Measurements from ENCODE around the gene CDC42EP5. TPM values are rescaled to one million over a fixed set of nuclear protein-coding genes. Genes with fewer than 3 reads are reported as not detected.
"Not testable (repeated sequence)": the region's sequence is repeated elsewhere in the genome, so short reads cannot be mapped to it uniquely, and the experiment has no call there.

The CDC42EP5 gene
- total RNA-seq, 1 donor from 2014 or later: not detected

DNA sequence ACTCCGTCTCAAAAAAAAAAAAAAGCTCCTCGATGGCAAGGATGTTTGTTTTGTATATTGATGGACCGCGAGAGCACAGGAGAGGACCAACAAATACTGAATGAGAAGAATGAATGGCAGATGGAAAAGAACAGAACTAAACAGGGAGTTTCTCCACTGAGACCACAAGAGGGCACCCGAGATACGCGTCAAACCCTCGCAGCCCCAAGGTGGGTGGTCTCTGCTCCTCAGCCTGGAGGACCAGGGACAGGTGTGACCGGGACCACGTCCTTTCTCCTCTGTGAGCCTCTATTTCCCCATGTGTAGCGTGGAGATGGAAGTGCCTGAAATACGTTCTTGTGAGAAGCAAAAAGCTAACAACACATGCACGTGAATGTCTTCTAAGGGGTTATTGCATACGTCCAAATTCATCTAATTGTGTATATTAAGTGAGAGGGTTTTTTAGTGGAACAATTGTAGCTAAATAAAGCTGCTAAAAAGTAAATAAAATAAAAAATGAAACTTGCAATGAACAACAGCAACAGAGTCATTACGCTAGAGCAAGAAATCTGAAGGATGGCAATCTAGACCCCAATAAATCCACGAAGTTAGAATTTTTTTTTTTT lies 8.3 kb upstream of the CDC42EP5 start:
- Mint-ChIP-seq H3K36me3 (ENCODE audit: low read depth) (no peaks in the 10 kb centered on the region), H3K4me3 (no peak overlapping the region), H3K9me3 (no peaks in the 10 kb centered on the region), H3K27ac (no peak overlapping the region), H3K27me3 (ENCODE audit: insufficient read depth) (peaks cover 15% of the 10 kb centered on the region), H3K4me1 (ENCODE audit: low read depth) (peaks cover 14% of the 10 kb centered on the region)
- DNase-seq (ENCODE audit: low spot score): peak; percentile 29
- intact Hi-C loops (cut with micrococcal nuclease): loop anchor here (1.0 to 5.0 kb wide), 3 partner anchors 41 to 172 kb away; no protein-coding TSS in a partner anchor

DNA sequence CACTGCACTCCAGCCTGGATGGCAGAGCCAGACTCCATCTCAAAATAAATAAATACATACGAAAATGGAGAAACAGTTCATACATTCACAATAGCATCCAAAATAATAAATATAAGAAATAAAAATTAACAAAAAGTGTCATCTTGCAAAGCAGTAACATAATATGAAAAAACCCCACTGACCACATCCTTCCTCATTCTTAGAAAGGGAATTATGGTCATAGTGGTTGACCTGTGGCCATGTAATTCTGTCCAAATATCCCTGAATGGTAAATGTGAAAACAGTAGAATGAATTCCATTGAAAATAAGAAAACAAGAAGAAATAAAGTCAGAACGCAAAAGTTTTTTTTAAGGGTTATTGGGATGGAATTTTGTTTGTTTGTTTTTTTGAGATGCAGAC lies 7.0 kb upstream of the CDC42EP5 start:
- no peak for DNase-seq (ENCODE audit: low spot score)
- Mint-ChIP-seq H3K4me3 (no peak overlapping the region), H3K36me3 (ENCODE audit: low read depth) (no peaks in the 10 kb centered on the region), H3K27me3 (ENCODE audit: insufficient read depth) (peaks cover 12% of the 10 kb centered on the region), H3K4me1 (ENCODE audit: low read depth) (peaks cover 14% of the 10 kb centered on the region), H3K27ac (no peak overlapping the region), H3K9me3 (no peaks in the 10 kb centered on the region)
- intact Hi-C loops (cut with micrococcal nuclease): loop anchor here (5.0 kb wide), 1 partner anchor 42 kb away; no protein-coding TSS in a partner anchor

DNA sequence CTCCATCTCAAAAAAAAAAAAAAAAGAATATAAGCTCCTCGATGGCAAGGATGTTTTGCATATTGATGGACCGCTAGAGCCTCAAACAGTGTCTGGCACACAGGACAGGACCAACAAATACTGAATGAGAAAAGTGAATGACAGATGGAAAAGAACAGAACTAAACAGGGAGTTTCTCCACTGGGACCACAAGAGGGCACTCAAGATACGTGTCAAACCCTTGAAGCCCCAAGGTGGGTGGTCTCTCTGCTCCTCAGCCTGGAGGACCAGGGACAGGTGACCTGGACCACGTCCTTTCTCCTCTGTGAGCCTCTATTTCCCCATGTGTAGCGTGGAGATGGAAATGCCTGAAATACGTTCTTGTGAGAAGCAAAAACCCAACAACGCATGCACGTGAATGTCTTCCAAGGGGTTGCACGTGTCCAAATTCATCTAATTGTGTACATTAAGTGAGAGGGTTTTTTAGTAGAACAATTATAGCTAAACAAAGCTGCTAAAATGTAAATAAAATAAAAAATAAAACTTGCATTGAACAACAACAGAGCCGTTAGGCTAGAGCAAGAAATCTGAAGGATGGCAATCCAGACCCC lies 5.7 kb upstream of the CDC42EP5 start:
- Mint-ChIP-seq H3K4me1 (ENCODE audit: low read depth) (peaks cover 14% of the 10 kb centered on the region), H3K36me3 (ENCODE audit: low read depth) (no peaks in the 10 kb centered on the region), H3K4me3 (no peak overlapping the region), H3K9me3 (no peaks in the 10 kb centered on the region), H3K27me3 (ENCODE audit: insufficient read depth) (peaks cover 13% of the 10 kb centered on the region), H3K27ac (no peak overlapping the region)
- intact Hi-C loops (cut with micrococcal nuclease): loop anchor here (1.0 to 2.0 kb wide), 2 partner anchors 198 to 440 kb away; no protein-coding TSS in a partner anchor
- DNase-seq (ENCODE audit: low spot score): no peak

DNA sequence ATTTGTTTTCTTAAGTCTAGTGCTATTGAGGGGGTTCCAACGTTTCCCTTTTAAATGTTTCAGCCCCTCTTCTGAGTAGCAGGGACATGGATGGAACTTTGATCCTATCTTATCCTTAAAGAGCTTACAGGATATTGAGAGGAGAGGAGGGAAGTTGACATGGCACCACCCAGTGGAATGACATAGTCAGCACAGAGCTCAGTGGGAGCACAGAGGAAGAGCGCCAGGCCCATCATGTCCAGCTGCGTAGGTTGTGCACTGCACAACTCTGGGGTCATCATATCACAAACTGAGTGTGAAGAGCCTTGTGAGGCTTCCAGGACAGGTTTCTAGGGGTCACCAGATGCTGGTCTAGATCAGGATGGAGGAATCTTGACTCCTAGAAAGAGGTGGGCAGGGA lies 4.6 kb upstream of the CDC42EP5 start:
- no peak overlapping the region for H3K4me3 Mint-ChIP-seq
- intact Hi-C loops (cut with micrococcal nuclease): loop anchor here (1.0 to 2.0 kb wide), 2 partner anchors 199 to 441 kb away; no protein-coding TSS in a partner anchor
- no peaks in the 10 kb centered on the region for H3K36me3 Mint-ChIP-seq (ENCODE audit: low read depth)
- peaks cover 19% of the 10 kb centered on the region for H3K27me3 Mint-ChIP-seq (ENCODE audit: insufficient read depth)
- peak overlapping the region; percentile 44 for H3K27ac Mint-ChIP-seq
- no peaks in the 10 kb centered on the region for H3K9me3 Mint-ChIP-seq
- DNase-seq (ENCODE audit: low spot score): no peak
- H3K4me1 Mint-ChIP-seq (ENCODE audit: low read depth): peaks cover 16% of the 10 kb centered on the region

DNA sequence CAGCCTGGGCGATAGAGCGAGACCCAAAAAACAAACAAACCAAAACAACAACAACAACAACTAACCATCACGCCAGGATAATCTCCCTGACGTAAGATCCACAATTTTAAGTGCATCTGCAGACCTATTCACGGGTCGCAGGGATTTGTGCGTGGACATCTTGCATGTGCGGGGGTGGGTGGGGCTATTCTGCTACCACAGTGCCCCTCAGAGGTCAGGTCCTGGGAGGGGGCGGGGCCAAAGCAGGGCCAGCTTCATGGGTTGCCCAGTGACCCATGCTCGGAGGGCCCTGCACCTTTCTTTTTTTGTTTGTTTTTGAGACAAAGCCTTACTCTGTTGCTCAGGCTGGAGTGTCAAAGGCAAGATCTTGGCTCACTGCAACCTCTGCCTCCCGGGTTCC lies 2.6 kb upstream of the CDC42EP5 start:
- no peak overlapping the region for H3K4me3 Mint-ChIP-seq
- no peaks in the 10 kb centered on the region for H3K9me3 Mint-ChIP-seq
- peaks cover 24% of the 10 kb centered on the region for H3K27me3 Mint-ChIP-seq (ENCODE audit: insufficient read depth)
- peaks cover 9% of the 10 kb centered on the region for H3K4me1 Mint-ChIP-seq (ENCODE audit: low read depth)
- DNase-seq (ENCODE audit: low spot score): no peak
- intact Hi-C loops (cut with micrococcal nuclease): no loop called here
- H3K27ac Mint-ChIP-seq: no peak overlapping the region
- no peaks in the 10 kb centered on the region for H3K36me3 Mint-ChIP-seq (ENCODE audit: low read depth)

DNA sequence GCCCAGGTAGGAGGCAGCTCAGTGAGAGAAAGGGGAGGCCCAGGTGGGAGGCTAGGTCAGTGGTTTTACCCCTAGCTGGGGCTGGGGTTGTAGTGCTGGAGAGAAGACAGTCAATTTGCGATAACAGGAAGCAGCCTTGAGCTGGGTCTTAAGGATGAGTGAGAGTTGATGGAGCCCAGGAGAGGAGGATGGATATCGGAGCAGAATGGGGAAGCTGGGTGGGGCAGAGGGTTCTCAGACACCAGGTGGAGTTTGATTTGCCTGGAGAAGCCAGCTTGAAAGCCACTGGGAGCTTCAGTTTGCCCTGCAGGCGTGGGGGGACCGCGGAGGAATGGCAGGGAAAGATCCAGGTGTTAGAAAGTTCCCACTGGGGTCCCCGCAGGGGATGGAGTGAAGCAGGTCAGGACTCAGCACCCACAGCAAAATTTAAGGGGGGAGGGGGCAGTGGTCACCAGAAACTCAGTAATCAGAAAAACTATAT lies 836 bp upstream of the CDC42EP5 start:
- Mint-ChIP-seq H3K4me1 (ENCODE audit: low read depth) (peaks cover 13% of the 10 kb centered on the region), H3K36me3 (ENCODE audit: low read depth) (no peaks in the 10 kb centered on the region), H3K9me3 (no peaks in the 10 kb centered on the region), H3K27ac (no peak overlapping the region), H3K4me3 (no peak overlapping the region), H3K27me3 (ENCODE audit: insufficient read depth) (peaks cover 39% of the 10 kb centered on the region)
- intact Hi-C loops (cut with micrococcal nuclease): loop anchor here (1.0 kb wide), 1 partner anchor 10 kb away; no protein-coding TSS in a partner anchor
- no peak for DNase-seq (ENCODE audit: low spot score)

DNA sequence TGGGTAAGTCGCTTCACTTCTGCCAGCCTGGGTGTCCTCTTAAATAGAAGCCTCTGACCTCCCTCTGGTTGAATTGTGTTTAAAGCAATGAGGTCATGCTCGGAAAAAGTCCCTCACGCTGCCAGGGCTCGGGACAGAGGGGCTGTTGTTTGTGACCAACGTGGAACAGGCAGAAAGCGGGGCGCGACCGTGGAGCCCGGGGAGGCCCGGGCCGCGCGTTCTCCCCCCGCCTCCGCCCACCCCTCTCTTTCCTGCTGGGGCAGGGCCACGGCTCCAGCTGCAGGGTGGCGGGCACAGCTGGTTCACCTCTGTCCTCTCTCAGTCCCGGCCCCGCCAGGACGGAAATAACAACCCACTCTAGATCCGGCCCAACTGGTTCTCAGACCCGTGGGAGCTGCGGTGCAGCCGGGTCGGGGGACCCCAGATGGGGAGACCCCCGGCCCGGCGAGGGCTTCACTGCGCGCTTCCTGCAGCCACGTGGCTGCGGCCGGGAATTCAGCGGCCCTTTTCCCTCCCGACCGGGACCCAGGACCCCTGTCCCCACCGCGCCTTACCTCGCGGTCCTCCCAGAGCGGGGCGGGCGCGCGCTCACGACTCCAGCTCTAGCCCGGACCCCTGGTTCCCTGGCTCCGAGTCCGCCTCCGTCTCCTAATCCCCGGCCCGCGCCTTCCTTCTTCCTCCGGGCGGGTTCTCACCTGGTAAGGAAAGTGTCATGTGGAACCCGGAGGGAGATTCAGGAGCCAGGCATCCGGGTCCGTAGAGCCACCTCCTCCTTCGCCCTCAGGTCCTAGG lies 1.9 kb downstream of the CDC42EP5 start:
- no peaks in the 10 kb centered on the region for H3K36me3 Mint-ChIP-seq (ENCODE audit: low read depth)
- no peak for DNase-seq (ENCODE audit: low spot score)
- H3K9me3 Mint-ChIP-seq: no peaks in the 10 kb centered on the region
- H3K4me1 Mint-ChIP-seq (ENCODE audit: low read depth): peaks cover 13% of the 10 kb centered on the region
- H3K27me3 Mint-ChIP-seq (ENCODE audit: insufficient read depth): peaks cover 54% of the 10 kb centered on the region
- H3K4me3 Mint-ChIP-seq: no peak overlapping the region
- no peak overlapping the region for H3K27ac Mint-ChIP-seq
- intact Hi-C loops (cut with micrococcal nuclease): no loop called here

DNA sequence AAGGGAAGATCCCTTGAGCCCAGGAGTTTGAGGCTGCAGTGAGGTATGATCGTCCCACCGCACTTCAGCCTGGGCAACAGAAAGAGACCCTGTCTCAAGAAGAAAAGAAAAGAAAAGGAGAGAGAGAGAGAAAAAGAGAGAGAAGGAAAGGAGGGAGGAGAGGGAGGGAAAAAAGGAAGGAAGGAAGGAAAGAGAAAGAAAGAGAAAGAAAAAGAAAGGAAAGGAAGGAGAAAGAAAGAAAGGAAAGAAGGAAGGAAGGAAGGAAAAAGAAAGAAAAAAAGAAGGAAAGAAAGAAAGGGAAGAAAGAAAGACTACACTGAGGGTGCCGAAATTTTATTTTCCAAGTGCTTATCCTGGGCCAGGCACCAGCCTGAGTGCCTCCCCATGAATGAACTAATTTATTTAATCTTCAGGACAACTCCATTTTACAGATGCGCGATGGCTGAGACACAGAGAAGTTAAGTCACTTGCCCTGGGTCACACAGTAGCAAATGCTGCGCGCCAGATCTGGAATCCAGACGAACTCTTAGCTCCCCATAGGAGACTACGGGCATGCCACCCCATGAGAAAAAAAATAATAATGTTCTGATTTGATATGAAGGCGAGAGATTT lies 2.7 kb downstream of the CDC42EP5 start:
- no peaks in the 10 kb centered on the region for H3K36me3 Mint-ChIP-seq (ENCODE audit: low read depth)
- no peak overlapping the region for H3K27ac Mint-ChIP-seq
- DNase-seq (ENCODE audit: low spot score): no peak
- peaks cover 13% of the 10 kb centered on the region for H3K4me1 Mint-ChIP-seq (ENCODE audit: low read depth)
- peak overlapping the region; percentile 21 for H3K4me3 Mint-ChIP-seq
- H3K9me3 Mint-ChIP-seq: no peaks in the 10 kb centered on the region
- H3K27me3 Mint-ChIP-seq (ENCODE audit: insufficient read depth): peaks cover 54% of the 10 kb centered on the region
- intact Hi-C loops (cut with micrococcal nuclease): no loop called here

DNA sequence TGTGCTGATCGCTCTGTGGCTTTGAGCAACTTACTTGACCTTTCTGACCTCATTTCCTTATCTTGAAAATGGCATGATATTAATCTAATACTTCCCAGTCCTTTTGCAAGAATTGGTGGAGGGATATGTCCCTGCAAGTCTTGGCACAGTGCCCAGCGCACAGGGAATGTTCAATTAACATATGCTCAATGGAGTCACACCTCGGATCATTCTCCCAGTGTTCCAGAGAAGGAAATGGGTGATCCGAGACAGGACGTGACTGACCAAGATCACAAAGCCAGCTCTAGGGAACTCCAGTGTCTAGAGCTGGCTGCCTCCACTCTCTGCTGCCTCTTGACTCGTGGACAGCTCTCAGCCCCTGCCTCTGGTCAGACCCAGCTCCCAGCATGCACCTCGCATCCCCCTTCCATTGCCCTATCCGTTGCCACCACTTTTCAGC lies 3.6 kb downstream of the CDC42EP5 start:
- Mint-ChIP-seq H3K4me1 (ENCODE audit: low read depth) (peaks cover 17% of the 10 kb centered on the region), H3K27me3 (ENCODE audit: insufficient read depth) (peaks cover 56% of the 10 kb centered on the region), H3K4me3 (no peak overlapping the region), H3K9me3 (no peaks in the 10 kb centered on the region), H3K36me3 (ENCODE audit: low read depth) (no peaks in the 10 kb centered on the region), H3K27ac (no peak overlapping the region)
- intact Hi-C loops (cut with micrococcal nuclease): loop anchor here (10.0 kb wide), 2 partner anchors 1175 to 1275 kb away; partner anchors contain the start of genes CCDC106, ZNF580, ZNF581 and ZNF665
- no peak for DNase-seq (ENCODE audit: low spot score)

DNA sequence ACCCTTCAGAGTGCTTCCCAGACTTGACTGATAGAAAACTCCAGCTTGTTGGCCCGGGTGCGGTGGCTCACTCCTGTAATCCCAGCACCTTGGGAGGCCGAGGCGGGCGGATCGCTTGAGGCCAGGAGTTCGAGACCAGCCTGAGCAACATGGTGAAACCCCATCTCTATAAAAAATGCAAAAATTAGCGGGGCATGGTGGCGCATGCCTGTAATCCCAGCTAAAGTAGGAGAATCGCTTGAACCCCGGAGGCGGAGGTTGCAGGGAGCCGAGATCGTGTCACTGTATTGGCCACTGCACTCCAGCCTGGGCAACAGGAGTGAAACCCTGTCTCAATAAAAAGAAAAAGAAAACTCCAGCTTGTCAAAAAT lies 7.0 kb downstream of the CDC42EP5 start:
- peaks cover 44% of the 10 kb centered on the region for H3K27me3 Mint-ChIP-seq (ENCODE audit: insufficient read depth)
- H3K9me3 Mint-ChIP-seq; DNase-seq (ENCODE audit: low spot score); H3K27ac Mint-ChIP-seq; H3K36me3 Mint-ChIP-seq (ENCODE audit: low read depth): not testable (repeated sequence)
- intact Hi-C loops (cut with micrococcal nuclease): loop anchor here (2.0 to 10.0 kb wide), 3 partner anchors 701 to 1271 kb away; partner anchors contain the start of genes CCDC106, DNAAF3, ZNF580 and ZNF581
- H3K4me1 Mint-ChIP-seq (ENCODE audit: low read depth): peaks cover 18% of the 10 kb centered on the region
- peak overlapping the region; percentile 58 for H3K4me3 Mint-ChIP-seq

DNA sequence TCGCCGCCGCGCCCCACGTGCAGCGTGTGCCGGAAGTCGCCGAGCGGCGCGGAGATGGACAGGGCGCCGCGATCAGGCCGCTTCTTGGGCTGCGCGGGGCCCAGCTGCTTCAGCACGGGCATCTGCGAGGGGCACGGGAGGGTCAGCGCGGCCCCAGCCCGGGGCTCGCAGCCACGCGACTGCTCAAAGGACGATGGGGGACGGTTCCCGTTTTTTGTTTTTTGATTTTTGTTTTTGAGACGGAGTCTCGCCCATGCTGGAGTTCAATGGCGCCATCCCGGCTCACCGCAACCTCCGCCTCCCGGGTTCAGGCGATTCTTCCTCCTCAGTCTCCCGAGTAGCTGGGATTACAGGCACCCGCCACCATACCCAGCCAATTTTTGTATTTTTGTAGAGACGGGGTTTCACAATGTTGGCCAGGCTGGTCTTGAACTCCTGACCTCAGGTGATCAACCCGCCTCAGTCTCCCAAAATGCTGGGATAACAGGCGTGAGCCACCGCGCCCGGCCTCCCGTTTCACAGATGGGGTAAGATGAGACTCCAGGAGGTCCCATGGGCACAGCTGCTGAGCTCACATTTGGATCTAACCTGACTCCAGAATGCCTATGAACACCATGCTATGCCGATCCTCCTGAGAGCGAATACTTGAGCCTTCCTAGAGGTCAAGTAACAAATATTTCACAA lies 7.5 kb downstream of the CDC42EP5 start:
- no peak overlapping the region for H3K27ac Mint-ChIP-seq
- H3K36me3 Mint-ChIP-seq (ENCODE audit: low read depth): peaks cover 10% of the 10 kb centered on the region
- no peak for DNase-seq (ENCODE audit: low spot score)
- peaks cover 40% of the 10 kb centered on the region for H3K27me3 Mint-ChIP-seq (ENCODE audit: insufficient read depth)
- H3K9me3 Mint-ChIP-seq: no peaks in the 10 kb centered on the region
- H3K4me1 Mint-ChIP-seq (ENCODE audit: low read depth): peaks cover 14% of the 10 kb centered on the region
- intact Hi-C loops (cut with micrococcal nuclease): loop anchor here (2.0 to 10.0 kb wide), 6 partner anchors 599 to 1675 kb away; partner anchors contain the start of genes CCDC106, DNAAF3, MYADM and ZNF444
- peak overlapping the region; percentile 58 for H3K4me3 Mint-ChIP-seq

Data from activated T-helper 1 cell treated with anti-CD3 and anti-CD28 coated beads, Interleukin-12 subunit alpha, Interleukin-12 subunit beta, Interleukin-2, Interleukin-4 antibody, amounts not matched to agents 30 ng/mL and 10 ng/mL and 1 ng/mL, durations not matched to agents 14 hours and 24 hours and 36 hours (primary cell).